T-helper 2 cell treated with Interferon-gamma antibody and Interleukin-4, amounts not matched to agents 5 μg/mL and 100 μg/mL, for 36 hours (primary cell): ENCODE measurements around the gene BTG2.
"Not testable (repeated sequence)": the region's sequence is repeated elsewhere in the genome, so short reads cannot be mapped to it uniquely, and the experiment has no call there.

Experiments used
- DNase-seq: peaks from one replicate; pipeline ENCODE4 v3.0.0; 2021; ENCODE audit warnings: low spot score
- H3K27ac Mint-ChIP-seq: one replicate; pipeline ENCODE4 v1.8.0; 2021; ENCODE audit warnings: mild to moderate bottlenecking, mixed read lengths
- H3K27me3 Mint-ChIP-seq: one replicate; pipeline ENCODE4 v1.8.0; 2021; ENCODE audit warnings: low read depth, mixed read lengths
- H3K36me3 Mint-ChIP-seq: one replicate; pipeline ENCODE4 v1.8.0; 2021; ENCODE audit warnings: low read depth, mixed read lengths
- H3K4me1 Mint-ChIP-seq: one replicate; pipeline ENCODE4 v1.8.0; 2021; ENCODE audit warnings: low read depth, mixed read lengths
- H3K4me3 Mint-ChIP-seq: one replicate; pipeline ENCODE4 v1.8.0; 2022; ENCODE audit warnings: mild to moderate bottlenecking, moderate library complexity, mixed read lengths
- H3K9me3 Mint-ChIP-seq: one replicate; pipeline ENCODE4 v1.8.0; 2021; ENCODE audit warnings: mixed read lengths

BTG2 gene

GRCh38 chr1:203304919-203305808, at the start of gene BTG2:
Gene BTG2 (plus strand): TSS chr1:203305519. CDS start chr1:203305607, 88 bp downstream.
- DNase-seq = peak; percentile 87
- no peaks in the 10 kb centered on the region for H3K9me3 Mint-ChIP-seq
- H3K4me3 Mint-ChIP-seq = peak within 1 kb of the TSS; percentile 95
- H3K36me3 Mint-ChIP-seq = peaks cover 42% of the 10 kb centered on the region
- no peaks in the 10 kb centered on the region for H3K27me3 Mint-ChIP-seq
- peak within 1 kb of the TSS; percentile 93 for H3K27ac Mint-ChIP-seq
- H3K4me1 Mint-ChIP-seq = peaks cover 65% of the 10 kb centered on the region

GRCh38 chr1:203256636-203257035, 48.7 kb upstream of the BTG2 start:
- peaks cover 50% of the 10 kb centered on the region for H3K27me3 Mint-ChIP-seq
- H3K4me3 Mint-ChIP-seq, H3K9me3 Mint-ChIP-seq, H3K27ac Mint-ChIP-seq, H3K4me1 Mint-ChIP-seq, H3K36me3 Mint-ChIP-seq, DNase-seq: not testable (repeated sequence)

- peaks cover 33% of the 10 kb centered on the region for H3K27me3 Mint-ChIP-seq
- peaks cover 7% of the 10 kb centered on the region for H3K4me1 Mint-ChIP-seq
- DNase-seq = no peak
- no peak overlapping the region for H3K27ac Mint-ChIP-seq
- H3K9me3 Mint-ChIP-seq = no peaks in the 10 kb centered on the region
- no peaks in the 10 kb centered on the region for H3K36me3 Mint-ChIP-seq
- H3K4me3 Mint-ChIP-seq = no peak overlapping the region
Measured at GRCh38 chr1:203263496-203263895, 41.8 kb upstream of the BTG2 start.

- no peak overlapping the region for H3K27ac Mint-ChIP-seq
- DNase-seq = no peak
- H3K4me1 Mint-ChIP-seq = peaks cover 7% of the 10 kb centered on the region
- peaks cover 32% of the 10 kb centered on the region for H3K27me3 Mint-ChIP-seq
- no peaks in the 10 kb centered on the region for H3K9me3 Mint-ChIP-seq
- no peaks in the 10 kb centered on the region for H3K36me3 Mint-ChIP-seq
- H3K4me3 Mint-ChIP-seq = no peak overlapping the region
Measured at GRCh38 chr1:203264052-203264501, 41.2 kb upstream of the BTG2 start.

GRCh38 chr1:203265541-203265940, 39.8 kb upstream of the BTG2 start:
- Mint-ChIP-seq H3K4me1 (peaks cover 7% of the 10 kb centered on the region), H3K4me3 (no peak overlapping the region), H3K36me3 (no peaks in the 10 kb centered on the region), H3K27ac (no peak overlapping the region), H3K27me3 (peaks cover 22% of the 10 kb centered on the region), H3K9me3 (no peaks in the 10 kb centered on the region)
- no peak for DNase-seq

- not testable (repeated sequence) for H3K27ac Mint-ChIP-seq, H3K36me3 Mint-ChIP-seq, H3K4me3 Mint-ChIP-seq, DNase-seq, H3K9me3 Mint-ChIP-seq
- peaks cover 16% of the 10 kb centered on the region for H3K27me3 Mint-ChIP-seq
- H3K4me1 Mint-ChIP-seq = peaks cover 11% of the 10 kb centered on the region
Measured at GRCh38 chr1:203266140-203266539, 39.2 kb upstream of the BTG2 start.

GRCh38 chr1:203267347-203267846, 37.9 kb upstream of the BTG2 start:
- Mint-ChIP-seq H3K4me1 (peaks cover 11% of the 10 kb centered on the region), H3K27ac (peak overlapping the region; percentile 0), H3K27me3 (peaks cover 5% of the 10 kb centered on the region), H3K9me3 (no peaks in the 10 kb centered on the region), H3K4me3 (peak overlapping the region; percentile 85), H3K36me3 (no peaks in the 10 kb centered on the region)
- peak; percentile 74 for DNase-seq

GRCh38 chr1:203267912-203268311, 37.4 kb upstream of the BTG2 start:
- no peaks in the 10 kb centered on the region for H3K9me3 Mint-ChIP-seq
- peak overlapping the region; percentile 85 for H3K4me3 Mint-ChIP-seq
- H3K27me3 Mint-ChIP-seq = peaks cover 3% of the 10 kb centered on the region

GRCh38 chr1:203268901-203269653, 36.2 kb upstream of the BTG2 start:
- H3K4me3 Mint-ChIP-seq = no peak overlapping the region
- peak; percentile 54 for DNase-seq
- no peak overlapping the region for H3K27ac Mint-ChIP-seq
- no peaks in the 10 kb centered on the region for H3K36me3 Mint-ChIP-seq
- H3K27me3 Mint-ChIP-seq = no peaks in the 10 kb centered on the region
- no peaks in the 10 kb centered on the region for H3K9me3 Mint-ChIP-seq
- peaks cover 19% of the 10 kb centered on the region for H3K4me1 Mint-ChIP-seq

More at GRCh38 chr1:203267912-203268311, 37.4 kb upstream of the BTG2 start:
- no peak for DNase-seq
- Mint-ChIP-seq H3K27ac (peak overlapping the region; percentile 0), H3K36me3 (no peaks in the 10 kb centered on the region), H3K4me1 (peaks cover 11% of the 10 kb centered on the region)

- H3K27me3 Mint-ChIP-seq = no peaks in the 10 kb centered on the region
- H3K36me3 Mint-ChIP-seq = no peaks in the 10 kb centered on the region
- no peak overlapping the region for H3K27ac Mint-ChIP-seq
- H3K4me1 Mint-ChIP-seq = peaks cover 22% of the 10 kb centered on the region
- no peak overlapping the region for H3K4me3 Mint-ChIP-seq
- H3K9me3 Mint-ChIP-seq = no peaks in the 10 kb centered on the region
- no peak for DNase-seq
Measured at GRCh38 chr1:203269654-203270020, 35.7 kb upstream of the BTG2 start.

GRCh38 chr1:203270448-203270847, 34.9 kb upstream of the BTG2 start:
- no peak overlapping the region for H3K27ac Mint-ChIP-seq
- H3K4me1 Mint-ChIP-seq = peaks cover 28% of the 10 kb centered on the region
- H3K4me3 Mint-ChIP-seq = no peak overlapping the region
- no peaks in the 10 kb centered on the region for H3K36me3 Mint-ChIP-seq
- no peaks in the 10 kb centered on the region for H3K27me3 Mint-ChIP-seq
- no peak for DNase-seq
- H3K9me3 Mint-ChIP-seq = no peaks in the 10 kb centered on the region

- Mint-ChIP-seq H3K27me3 (no peaks in the 10 kb centered on the region), H3K9me3 (no peaks in the 10 kb centered on the region), H3K4me1 (peaks cover 28% of the 10 kb centered on the region), H3K36me3 (no peaks in the 10 kb centered on the region), H3K4me3 (peak overlapping the region; percentile 13), H3K27ac (no peak overlapping the region)
- DNase-seq = peak; percentile 68
Measured at GRCh38 chr1:203271018-203271743, 34.1 kb upstream of the BTG2 start.

GRCh38 chr1:203271962-203272632, 33.2 kb upstream of the BTG2 start:
- Mint-ChIP-seq H3K36me3 (no peaks in the 10 kb centered on the region), H3K4me1 (peaks cover 34% of the 10 kb centered on the region), H3K27me3 (no peaks in the 10 kb centered on the region), H3K27ac (no peak overlapping the region), H3K9me3 (no peaks in the 10 kb centered on the region), H3K4me3 (no peak overlapping the region)
- DNase-seq = no peak
